Subcutaneous adipose tissue (tissue), 4 donors: Measurements from ENCODE around the gene B3GNT7. TPM values are rescaled to one million over a fixed set of nuclear protein-coding genes. Genes with fewer than 3 reads are reported as not detected.

ENCODE experiments used
- total RNA-seq, 4 donors: library from RNA; depleted of rRNA; stranded (reverse); fragments of >200 nt; gene quantifications; one replicate each; pipeline ENCODE4 v1.1.0, GENCODE V29; 2016
- TF ChIP-seq, protein P1 (sequence below): fragments of 450-650 bp; IDR thresholded peaks from one replicate; pipeline ENCODE4 v1.5.1; 2016; ENCODE audit warnings: low read depth, mild to moderate bottlenecking, control low read depth, antibody characterized with exemption, moderate library complexity

The B3GNT7 gene
- total RNA-seq, 4 donors from 2014 or later, result 0.82 to 3.4 (median 1.8) TPM

DNA sequence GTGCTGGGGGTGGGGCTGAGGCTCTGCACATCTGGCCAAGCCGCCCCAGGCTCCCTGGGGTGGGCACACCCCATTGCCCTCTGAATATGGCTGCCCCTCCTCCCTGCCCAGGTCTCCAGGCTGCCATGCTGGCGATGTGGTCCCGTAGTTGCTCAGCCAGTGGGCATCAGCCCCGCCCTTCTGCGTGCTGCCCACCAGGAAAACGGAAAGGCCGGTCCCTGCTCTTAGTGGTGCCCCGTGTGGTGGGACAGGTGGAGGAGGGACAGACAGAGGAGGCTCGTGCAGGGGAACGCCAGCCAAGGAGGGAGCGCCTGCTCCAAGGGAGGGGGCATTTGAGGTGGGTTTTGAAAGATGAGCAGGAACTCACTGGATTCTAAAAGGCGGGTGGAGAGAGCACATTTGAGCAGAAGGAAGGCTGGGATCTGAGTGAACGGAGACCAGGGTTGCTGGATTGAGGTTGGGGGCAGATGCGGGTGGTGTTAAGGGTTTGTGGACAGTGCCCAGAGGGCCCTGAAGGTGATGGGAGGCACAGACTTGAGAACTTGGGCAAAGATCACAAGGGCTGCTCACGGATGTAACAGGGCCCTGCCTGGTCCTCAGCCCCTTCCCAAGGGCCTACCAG, 6.7 kb upstream of the B3GNT7 start:
- TF ChIP-seq, protein P1, sequence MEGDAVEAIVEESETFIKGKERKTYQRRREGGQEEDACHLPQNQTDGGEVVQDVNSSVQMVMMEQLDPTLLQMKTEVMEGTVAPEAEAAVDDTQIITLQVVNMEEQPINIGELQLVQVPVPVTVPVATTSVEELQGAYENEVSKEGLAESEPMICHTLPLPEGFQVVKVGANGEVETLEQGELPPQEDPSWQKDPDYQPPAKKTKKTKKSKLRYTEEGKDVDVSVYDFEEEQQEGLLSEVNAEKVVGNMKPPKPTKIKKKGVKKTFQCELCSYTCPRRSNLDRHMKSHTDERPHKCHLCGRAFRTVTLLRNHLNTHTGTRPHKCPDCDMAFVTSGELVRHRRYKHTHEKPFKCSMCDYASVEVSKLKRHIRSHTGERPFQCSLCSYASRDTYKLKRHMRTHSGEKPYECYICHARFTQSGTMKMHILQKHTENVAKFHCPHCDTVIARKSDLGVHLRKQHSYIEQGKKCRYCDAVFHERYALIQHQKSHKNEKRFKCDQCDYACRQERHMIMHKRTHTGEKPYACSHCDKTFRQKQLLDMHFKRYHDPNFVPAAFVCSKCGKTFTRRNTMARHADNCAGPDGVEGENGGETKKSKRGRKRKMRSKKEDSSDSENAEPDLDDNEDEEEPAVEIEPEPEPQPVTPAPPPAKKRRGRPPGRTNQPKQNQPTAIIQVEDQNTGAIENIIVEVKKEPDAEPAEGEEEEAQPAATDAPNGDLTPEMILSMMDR, result no peak

DNA sequence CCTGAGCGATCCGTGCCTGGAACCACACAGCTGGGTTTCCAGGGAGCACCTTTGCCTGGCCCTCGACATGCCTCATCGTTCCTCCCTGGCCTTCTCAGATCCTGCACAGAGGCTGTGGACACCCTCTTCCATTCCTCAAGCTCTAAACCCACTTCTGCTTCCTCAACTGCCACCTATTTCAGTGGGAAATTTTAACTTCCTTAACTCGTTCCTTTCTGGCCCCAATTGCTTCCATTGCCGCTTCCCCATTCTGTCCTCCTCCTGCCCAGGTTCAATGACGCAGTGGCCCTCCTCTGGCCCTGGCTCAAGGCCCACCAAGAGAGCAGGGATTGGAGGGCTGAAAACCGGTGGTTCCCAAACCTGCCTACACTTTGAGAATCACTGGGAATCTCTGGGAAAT, 4.8 kb upstream of the B3GNT7 start:
- TF ChIP-seq, protein P1, result no peak

DNA sequence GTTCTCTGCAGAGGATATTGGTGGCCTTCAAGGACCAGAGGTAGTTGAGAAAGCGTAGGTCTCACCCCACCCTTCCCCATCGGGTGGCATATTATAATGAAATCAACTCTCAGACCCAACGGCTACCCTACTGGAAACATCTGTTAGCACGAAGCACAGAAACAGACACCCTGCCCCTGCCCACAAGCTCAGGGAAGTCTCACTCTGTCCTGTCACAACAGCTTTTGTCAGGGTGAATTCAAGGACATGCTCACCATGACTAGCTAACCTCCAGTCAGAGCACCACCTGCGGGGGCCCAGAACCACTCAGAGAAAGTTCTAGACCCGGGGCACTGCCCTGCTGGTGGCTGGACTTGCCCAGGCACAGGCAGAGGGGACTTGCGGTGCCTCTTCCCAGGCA, 3.5 kb upstream of the B3GNT7 start:
- TF ChIP-seq, protein P1, result no peak

DNA sequence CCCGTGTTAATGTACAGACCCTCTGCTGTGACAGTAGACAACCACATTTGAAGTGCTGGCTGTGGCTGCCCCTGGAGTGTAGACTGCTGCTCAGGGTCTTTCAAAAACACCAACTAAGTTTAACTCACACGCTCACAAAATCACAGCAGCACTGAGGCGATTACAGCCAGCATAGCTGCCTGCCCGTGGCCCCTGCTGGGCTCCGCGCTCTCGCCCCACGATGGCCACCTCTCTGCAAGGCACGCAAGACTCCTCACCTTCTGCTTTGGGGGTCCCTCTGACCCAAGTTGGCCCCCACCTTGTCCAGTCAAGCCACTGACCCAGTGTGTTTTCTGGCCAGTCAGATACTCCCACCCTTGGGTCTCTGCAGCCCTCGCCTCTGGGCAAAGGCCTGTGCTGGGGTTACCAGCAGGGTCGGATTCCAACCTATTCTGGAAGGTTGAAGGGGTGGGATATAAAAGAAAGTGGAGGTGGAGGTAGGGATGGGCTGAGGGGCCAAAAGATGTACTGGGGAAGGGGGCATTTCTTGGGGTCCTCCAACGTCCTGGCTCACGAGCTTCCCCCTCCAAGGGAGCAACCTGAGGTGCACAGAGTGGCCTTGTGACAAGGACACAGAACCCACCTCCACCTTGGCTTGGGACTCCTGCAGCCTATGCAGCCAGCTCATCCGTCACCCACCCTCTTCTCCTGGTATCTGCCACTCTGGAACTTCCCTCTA, 2.9 kb upstream of the B3GNT7 start:
- TF ChIP-seq, protein P1, result no peak

DNA sequence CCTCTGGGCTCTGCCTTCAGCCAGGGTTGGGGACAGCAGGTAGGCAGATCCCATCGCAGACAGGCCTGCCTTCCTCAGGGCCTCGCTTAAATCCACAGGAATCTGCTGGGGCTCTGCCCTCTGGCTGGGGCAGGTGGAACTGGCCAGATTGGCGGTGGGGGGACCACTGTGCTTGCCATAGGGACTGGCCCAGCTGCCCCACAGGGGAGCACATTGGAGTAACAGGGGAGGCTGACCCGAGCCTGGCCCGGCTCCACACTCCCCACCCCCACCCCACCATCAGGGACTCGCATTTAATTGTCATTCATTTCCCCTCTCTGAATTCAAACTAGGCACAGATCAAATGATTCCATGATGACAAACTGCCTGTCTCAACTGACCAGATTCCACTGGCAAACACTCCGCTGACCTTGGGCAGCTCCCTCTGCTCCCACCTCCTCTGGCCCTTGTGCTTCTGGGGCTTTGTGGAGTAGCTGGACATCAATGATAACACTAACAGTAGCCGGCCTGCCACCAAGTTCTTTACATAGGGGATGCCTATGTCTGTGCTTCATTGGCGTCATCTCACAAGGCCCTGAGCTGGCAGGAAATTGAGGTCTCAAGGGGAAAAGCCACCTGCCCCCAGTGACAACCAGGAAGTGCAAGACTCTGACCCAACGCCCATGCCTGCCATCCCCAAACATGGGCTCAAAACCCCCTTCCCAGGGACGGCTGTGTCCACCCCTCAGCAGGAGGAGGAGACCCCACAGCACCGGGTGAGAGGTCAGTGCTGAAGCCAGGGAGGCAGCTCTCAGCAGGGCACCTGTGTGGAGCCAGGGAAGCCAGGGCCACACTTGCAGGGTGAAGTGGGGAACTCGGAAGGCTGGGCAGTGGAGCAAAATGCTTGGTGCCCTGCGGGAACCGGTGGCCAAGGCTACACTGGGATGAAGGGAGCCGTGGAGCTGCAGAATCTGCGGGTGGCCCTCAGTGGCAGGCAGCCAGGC, 2.1 kb upstream of the B3GNT7 start:
- TF ChIP-seq, protein P1, result no peak

DNA sequence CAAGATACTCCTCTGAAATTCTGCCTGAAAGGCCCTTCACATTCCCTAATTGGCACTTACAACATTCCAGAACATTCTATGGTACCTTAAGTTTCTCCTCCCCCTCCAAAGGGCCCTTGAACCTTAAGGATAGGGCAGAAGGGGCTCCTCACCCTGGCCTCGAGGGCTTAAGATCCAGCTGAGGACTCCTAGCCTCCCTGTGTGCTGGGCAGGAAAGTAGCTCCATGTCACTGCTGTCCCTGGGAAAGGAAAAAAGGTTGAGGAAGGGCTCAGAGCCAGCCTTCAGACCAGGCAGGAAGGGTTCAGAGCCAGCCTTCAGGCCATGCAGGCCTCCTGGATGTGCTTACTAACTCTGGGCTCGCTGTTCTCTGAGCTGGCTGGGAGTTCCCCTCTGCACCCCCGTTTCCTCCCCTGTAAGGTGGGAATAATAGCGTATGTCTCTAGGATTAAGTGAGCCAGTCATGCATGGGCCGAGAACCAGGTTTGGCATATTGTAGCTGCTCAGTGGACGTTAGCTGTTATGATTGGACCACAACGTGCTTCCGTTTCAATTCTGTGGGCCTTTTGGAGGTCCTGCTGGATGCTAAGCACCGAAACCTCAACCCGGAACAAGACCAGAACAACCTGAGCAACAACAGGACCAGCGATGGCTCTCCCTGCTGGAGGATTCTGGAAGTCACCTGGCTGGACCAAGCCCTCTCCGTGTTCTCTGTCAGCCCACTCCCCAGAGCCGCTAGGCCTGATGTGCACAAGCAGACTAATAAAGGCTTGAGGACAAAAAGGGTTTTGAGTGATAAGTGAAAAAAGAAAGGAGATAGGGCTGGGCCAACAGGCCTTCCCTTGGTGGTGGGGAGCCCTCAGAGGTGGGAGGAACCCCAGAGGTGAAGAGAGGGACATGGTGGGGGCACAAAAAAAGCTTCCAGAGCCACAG, 1.0 kb upstream of the B3GNT7 start:
- TF ChIP-seq, protein P1, result no peak
